DMS79 (cell line): ENCODE measurements around the gene TICAM1.
"Not testable (repeated sequence)": the region's sequence is repeated elsewhere in the genome, so short reads cannot be mapped to it uniquely, and the experiment has no call there.

ENCODE experiments used
- DNase-seq: peaks from one replicate; lab custom pipeline; 2025; lab: John Stamatoyannopoulos, UW

Gene TICAM1

DNA sequence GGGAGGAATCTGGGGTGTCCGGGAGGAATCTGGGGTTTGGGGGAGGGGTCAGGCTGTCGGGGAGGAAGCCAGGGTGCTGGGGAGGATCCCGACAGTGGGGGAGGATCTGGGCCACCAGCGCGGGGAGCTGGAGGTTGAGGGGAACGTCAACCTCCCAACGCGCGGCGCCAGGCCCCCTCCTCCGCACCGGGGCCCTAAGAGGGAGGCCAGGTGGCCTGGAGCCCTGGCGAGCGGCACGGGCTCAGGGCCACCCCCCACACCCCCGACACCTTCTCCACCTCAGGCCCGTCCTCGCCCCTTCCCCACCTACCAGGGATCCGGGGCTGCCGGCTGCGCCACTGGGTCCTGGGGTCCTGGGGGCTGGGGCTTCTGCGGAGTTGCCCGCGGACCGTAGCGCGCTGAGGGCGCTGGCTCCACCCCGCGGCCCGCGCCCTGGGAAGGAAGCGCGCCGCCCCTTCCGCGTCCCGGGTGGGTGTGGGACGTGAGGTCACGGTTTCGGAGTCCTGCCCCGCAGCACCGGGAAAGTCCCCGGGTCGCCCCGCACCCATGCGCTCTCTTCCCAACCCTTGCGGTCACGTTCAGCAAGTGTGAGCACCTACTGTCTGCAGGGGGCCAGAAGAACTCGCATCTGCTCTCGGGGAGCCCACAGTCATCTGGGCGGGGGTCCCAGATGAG is at the start of gene TICAM1:
Gene TICAM1 (minus strand): TSS at position 409 of the 675 bp plus-strand sequence. CDS start 13,335 bp downstream, outside the sequence.
- DNase-seq, result no peak

GRCh38 chr19:4879041-4879440 is 47.5 kb upstream of the TICAM1 start:
- DNase-seq, result no peak

- DNase-seq, result no peak
Observed at GRCh38 chr19:4878491-4878968, 47.0 kb upstream of the TICAM1 start.

GRCh38 chr19:4877753-4878490 is 46.4 kb upstream of the TICAM1 start:
- DNase-seq, result no peak

- no peak for DNase-seq
Observed at GRCh38 chr19:4873930-4874329, 42.4 kb upstream of the TICAM1 start.

- DNase-seq, result no peak
Observed at GRCh38 chr19:4871711-4872110, 40.2 kb upstream of the TICAM1 start.

GRCh38 chr19:4870025-4870700 is 38.7 kb upstream of the TICAM1 start:
- DNase-seq, result no peak

- DNase-seq, result no peak
Observed at GRCh38 chr19:4868286-4868834, 36.8 kb upstream of the TICAM1 start.

- peak; percentile 33 for DNase-seq
Observed at GRCh38 chr19:4867534-4868285, 36.2 kb upstream of the TICAM1 start, which contains the start of gene PLIN3. TSS of gene PLIN3 (minus strand) at chr19:4867667. CDS start at chr19:4861394, 6,273 bp downstream.

GRCh38 chr19:4866595-4867424 is 35.3 kb upstream of the TICAM1 start:
- DNase-seq, result no peak

DNA sequence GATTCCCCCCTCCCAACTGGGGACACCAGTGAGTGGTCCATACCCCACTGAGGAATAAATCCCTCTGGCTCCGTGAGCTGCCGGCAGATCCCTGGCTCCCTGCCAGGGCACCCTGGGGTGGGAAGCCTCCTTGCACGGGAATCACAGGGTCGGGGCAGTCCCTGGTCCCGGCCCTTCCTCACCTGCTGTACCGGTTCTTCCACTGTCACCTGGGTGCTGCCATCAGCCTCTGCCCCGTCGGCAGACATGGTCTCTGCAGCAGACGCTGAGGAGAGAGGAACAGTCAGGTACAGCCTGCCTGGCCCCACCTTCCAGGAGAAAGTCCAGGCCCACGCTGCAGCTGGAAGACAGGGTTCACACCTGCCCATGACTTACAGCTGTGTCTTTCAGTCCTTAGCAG is 29.6 kb upstream of the TICAM1 start:
- peak; percentile 60 for DNase-seq

DNA sequence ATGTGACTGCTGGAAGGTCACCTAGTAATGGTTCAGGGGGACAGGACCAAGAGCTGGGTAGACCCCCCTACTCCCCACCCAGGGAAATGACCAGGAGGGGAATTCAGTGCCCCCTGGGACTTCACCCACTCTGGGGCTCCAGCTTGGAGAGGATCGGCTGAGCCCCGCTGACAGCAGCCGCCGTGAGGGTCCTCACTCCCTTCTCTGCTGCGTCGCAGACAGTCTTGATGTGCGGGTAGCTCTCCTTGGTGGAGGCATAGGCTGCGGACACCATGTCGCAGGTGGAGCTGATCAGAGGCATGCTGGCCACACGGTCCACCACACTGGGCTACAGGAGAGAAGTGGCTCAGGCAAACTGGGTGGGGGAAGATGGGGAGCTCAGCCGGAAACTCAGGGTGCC is 28.2 kb upstream of the TICAM1 start:
- no peak for DNase-seq

GRCh38 chr19:4856468-4856867 is 25.0 kb upstream of the TICAM1 start:
- DNase-seq, result not testable (repeated sequence)

- not testable (repeated sequence) for DNase-seq
Observed at GRCh38 chr19:4853506-4853905, 22.0 kb upstream of the TICAM1 start.

- DNase-seq, result no peak
Observed at GRCh38 chr19:4852484-4852883, 21.0 kb upstream of the TICAM1 start.

GRCh38 chr19:4851551-4852290 is 20.2 kb upstream of the TICAM1 start:
- DNase-seq, result peak; percentile 66

- no peak for DNase-seq
Observed at GRCh38 chr19:4849019-4849418, 17.5 kb upstream of the TICAM1 start.

GRCh38 chr19:4847190-4847973 is 15.9 kb upstream of the TICAM1 start:
- no peak for DNase-seq

- DNase-seq, result not testable (repeated sequence)
Observed at GRCh38 chr19:4845975-4846374, 14.5 kb upstream of the TICAM1 start.
